ENCODE data around the gene PUM1.
"Not testable (repeated sequence)": the region's sequence is repeated elsewhere in the genome, so short reads cannot be mapped to it uniquely, and the experiment has no call there.

The PUM1 gene

GRCh38 chr1:31063631-31064030, 1.9 kb downstream of the PUM1 start:
- no peak for DNase-seq (ENCODE audit: low read depth in 2 of 3, low spot score in 2 of 3)

GRCh38 chr1:31062867-31063380, 2.6 kb downstream of the PUM1 start:
- no peak for DNase-seq (ENCODE audit: low read depth in 2 of 3, low spot score in 2 of 3)

- not testable (repeated sequence) for DNase-seq (ENCODE audit: low read depth in 2 of 3, low spot score in 2 of 3)
Observed at GRCh38 chr1:31062162-31062866, 3.2 kb downstream of the PUM1 start.

GRCh38 chr1:31058012-31058411, 7.5 kb downstream of the PUM1 start:
- DNase-seq (ENCODE audit: low read depth in 2 of 3, low spot score in 2 of 3), result no peak

- DNase-seq (ENCODE audit: low read depth in 2 of 3, low spot score in 2 of 3), result no peak
Observed at GRCh38 chr1:31055953-31056352, 9.6 kb downstream of the PUM1 start.

GRCh38 chr1:31055501-31055900, 10.0 kb downstream of the PUM1 start:
- DNase-seq (ENCODE audit: low read depth in 2 of 3, low spot score in 2 of 3), result no peak

- no peak for DNase-seq (ENCODE audit: low read depth in 2 of 3, low spot score in 2 of 3)
Observed at GRCh38 chr1:31054958-31055481, 10.5 kb downstream of the PUM1 start.

- no peak for DNase-seq (ENCODE audit: low read depth in 2 of 3, low spot score in 2 of 3)
Observed at GRCh38 chr1:31054349-31054748, 11.2 kb downstream of the PUM1 start.

- not testable (repeated sequence) for DNase-seq (ENCODE audit: low read depth in 2 of 3, low spot score in 2 of 3)
Observed at GRCh38 chr1:31052613-31053012, 12.9 kb downstream of the PUM1 start.

GRCh38 chr1:31051611-31052010, 13.9 kb downstream of the PUM1 start:
- DNase-seq (ENCODE audit: low read depth in 2 of 3, low spot score in 2 of 3), result no peak

- DNase-seq (ENCODE audit: low read depth in 2 of 3, low spot score in 2 of 3), result not testable (repeated sequence)
Observed at GRCh38 chr1:31047507-31047906, 18.0 kb downstream of the PUM1 start.

- no peak for DNase-seq (ENCODE audit: low read depth in 2 of 3, low spot score in 2 of 3)
Observed at GRCh38 chr1:31043631-31044030, 21.9 kb downstream of the PUM1 start.

GRCh38 chr1:31042656-31043055, 22.9 kb downstream of the PUM1 start:
- DNase-seq (ENCODE audit: low read depth in 2 of 3, low spot score in 2 of 3), result no peak

- no peak for DNase-seq (ENCODE audit: low read depth in 2 of 3, low spot score in 2 of 3)
Observed at GRCh38 chr1:31041529-31041928, 24.0 kb downstream of the PUM1 start.

- no peak for DNase-seq (ENCODE audit: low read depth in 2 of 3, low spot score in 2 of 3)
Observed at GRCh38 chr1:31040038-31040437, 25.5 kb downstream of the PUM1 start.

GRCh38 chr1:31038935-31039334, 26.6 kb downstream of the PUM1 start:
- not testable (repeated sequence) for DNase-seq (ENCODE audit: low read depth in 2 of 3, low spot score in 2 of 3)

- DNase-seq (ENCODE audit: low read depth in 2 of 3, low spot score in 2 of 3), result no peak
Observed at GRCh38 chr1:31038360-31038759, 27.2 kb downstream of the PUM1 start.

- no peak for DNase-seq (ENCODE audit: low read depth in 2 of 3, low spot score in 2 of 3)
Observed at GRCh38 chr1:31036749-31037500, 28.6 kb downstream of the PUM1 start.

GRCh38 chr1:31033598-31033997, 31.9 kb downstream of the PUM1 start:
- no peak for DNase-seq (ENCODE audit: low read depth in 2 of 3, low spot score in 2 of 3)

GRCh38 chr1:31032266-31032665, 33.3 kb downstream of the PUM1 start:
- no peak for DNase-seq (ENCODE audit: low read depth in 2 of 3, low spot score in 2 of 3)

GRCh38 chr1:31031330-31032143, 34.0 kb downstream of the PUM1 start:
- DNase-seq (ENCODE audit: low read depth in 2 of 3, low spot score in 2 of 3), result no peak
